CD4-positive, alpha-beta T cell (primary cell): ENCODE results near the gene EDNRA. TPM values are rescaled to one million over a fixed set of nuclear protein-coding genes. Genes with fewer than 3 reads are reported as not detected.
A peak's percentile ranks its signal among the peaks of the same experiment; 100 is the strongest.

Source experiments
- ATAC-seq: fragments of 200-7000 bp; cut with Tn5 transposase; one replicate; pipeline ENCODE4 v1.10.0; 2022; ENCODE audit warnings: mild to moderate bottlenecking; ENCODE audit not compliant: poor library complexity
- CTCF ChIA-PET: fragments of 350-600 bp; sonication (Branson Sonifier 250); formaldehyde crosslinking; loops from one replicate; lab custom pipeline; 2021; ENCODE audit warnings: antibody characterized with exemption, inconsistent platforms; lab: Charles Lee
- POLR2A ChIA-PET: fragments of 350-600 bp; sonication (Branson Sonifier 250); formaldehyde crosslinking; loops from one replicate; lab custom pipeline; 2021; ENCODE audit warnings: antibody characterized with exemption, inconsistent platforms; lab: Charles Lee
- DNase-seq, 14 experiments: peaks; one replicate each; pipeline ENCODE4 v3.0.0-alpha.2; 2013 to 2020; ENCODE audit warnings: mixed read lengths in 2 of 14
- H3K27ac ChIP-seq, 2 donors: one replicate each; pipeline versions ENCODE4 v1.5.1 to v1.7.0; 2013; ENCODE audit warnings: low read length in 2 of 2, low read depth in 1 of 2, mild to moderate bottlenecking in 1 of 2
- H3K27me3 ChIP-seq, 2 experiments: 1 replicate in 1 of 2; 2 replicates in 1 of 2; pipeline versions ENCODE4 v1.6.1 to v1.7.0; 2013; ENCODE audit warnings: low read length in 2 of 2, control low read depth in 1 of 2, mild to moderate bottlenecking in 1 of 2, moderate library complexity in 1 of 2; ENCODE audit not compliant: insufficient read depth in 2 of 2, control insufficient read depth in 1 of 2
- H3K36me3 ChIP-seq: one replicate; pipeline ENCODE4 v1.6.1; 2013; ENCODE audit warnings: low read length, control low read depth; ENCODE audit not compliant: insufficient read depth
- H3K4me1 ChIP-seq: one replicate; pipeline ENCODE4 v1.6.1; 2013; ENCODE audit warnings: low read length, control low read depth; ENCODE audit not compliant: insufficient read depth
- H3K4me3 ChIP-seq: one replicate; pipeline ENCODE4 v1.5.1; 2013; ENCODE audit warnings: mild to moderate bottlenecking, low read length, moderate library complexity
- H3K9me3 ChIP-seq, 2 experiments: 1 replicate in 1 of 2; 2 replicates in 1 of 2; pipeline versions ENCODE4 v1.6.1 to v1.7.0; 2013; ENCODE audit warnings: low read length in 2 of 2, mild to moderate bottlenecking in 2 of 2, control low read depth in 1 of 2, moderate library complexity in 1 of 2; ENCODE audit not compliant: control insufficient read depth in 1 of 2, insufficient read depth in 1 of 2
- H3K27ac Mint-ChIP-seq: one replicate; pipeline ENCODE4 v1.8.0; 2020; ENCODE audit warnings: mixed read lengths
- H3K27me3 Mint-ChIP-seq: one replicate; pipeline ENCODE4 v1.8.0; 2021; ENCODE audit warnings: mixed read lengths
- H3K36me3 Mint-ChIP-seq: one replicate; pipeline ENCODE4 v1.8.0; 2021; ENCODE audit warnings: low read depth, mixed read lengths
- H3K4me1 Mint-ChIP-seq: one replicate; pipeline ENCODE4 v1.8.0; 2021; ENCODE audit warnings: low read depth, mixed read lengths
- H3K4me3 Mint-ChIP-seq: one replicate; pipeline ENCODE4 v1.8.0; 2020; ENCODE audit warnings: mild to moderate bottlenecking, mixed read lengths
- H3K9me3 Mint-ChIP-seq: one replicate; pipeline ENCODE4 v1.8.0; 2020; ENCODE audit warnings: mixed read lengths
- intact Hi-C, 2 experiments: fragments of 100-400 bp; cut with DNase I in 1 of 2; cut with micrococcal nuclease in 1 of 2; formaldehyde crosslinking; loops; one replicate each; pipeline versions ENCODE4 v1.15.1 to v1.9.0; 2023 to 2025; cut with DNase I, micrococcal nuclease
- total RNA-seq, 174 experiments: library from RNA in 2 of 174; stranded (reverse) in 2 of 174; gene quantifications; one replicate each; pipeline ENCODE4 v1.2.3 and lab custom pipeline; 2021 to 2026
- TF ChIP-seq, protein P1 (sequence below): fragments of 200-600 bp; IDR thresholded peaks from one replicate; pipeline ENCODE4 v1.8.0; 2022; ENCODE audit warnings: antibody characterized with exemption, mild to moderate bottlenecking

Gene EDNRA
- total RNA-seq, 2 experiments from 2014 or later: not detected

DNA sequence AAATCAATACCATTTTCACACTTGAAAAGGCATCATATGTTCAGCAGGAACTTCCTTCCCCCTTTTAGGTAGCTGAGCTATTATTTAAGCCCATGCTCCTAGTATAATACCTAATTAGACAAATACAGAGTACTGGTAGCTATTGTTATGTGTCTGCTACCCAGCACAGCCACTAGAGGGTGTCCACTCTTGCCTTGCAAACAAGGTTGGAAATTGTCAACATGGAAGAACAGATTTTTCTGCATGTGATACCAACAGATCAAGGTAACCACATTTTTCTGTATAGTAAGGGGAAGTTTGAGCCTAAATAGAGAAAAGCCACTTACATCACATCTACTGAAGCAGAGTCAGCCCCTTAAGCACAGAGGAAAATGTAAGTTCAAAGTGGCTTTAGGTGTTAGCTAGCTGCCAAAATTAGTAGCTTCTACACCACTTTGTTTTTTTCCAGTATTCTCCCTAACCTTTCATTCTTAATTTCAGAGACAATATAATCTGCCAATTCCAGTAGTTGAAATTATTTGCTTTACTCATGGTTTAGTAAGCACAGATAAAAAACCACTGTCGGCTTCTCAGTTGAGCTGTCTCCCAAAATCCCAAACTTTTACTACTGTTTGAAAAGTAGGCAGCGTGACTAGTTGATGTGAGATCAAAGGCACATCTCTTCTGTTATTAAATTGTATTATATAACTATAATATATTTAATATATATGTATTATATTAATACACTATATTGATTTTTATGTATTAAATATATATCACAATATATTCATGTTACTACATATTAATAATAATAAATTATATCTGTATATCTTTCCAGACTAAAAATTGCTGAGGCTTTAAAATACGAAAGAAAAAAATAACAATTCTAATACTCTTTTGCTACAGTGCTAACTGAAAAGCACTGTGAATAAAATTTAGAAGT is 38.2 kb downstream of the EDNRA start:
- Histone ChIP-seq H3K27ac (no peak overlapping the region), H3K36me3 (no peaks in the 10 kb centered on the region), H3K27me3 (no peaks in the 10 kb centered on the region), H3K4me3 (no peak overlapping the region), H3K9me3 (no peaks in the 10 kb centered on the region), H3K4me1 (no peaks in the 10 kb centered on the region)
- intact Hi-C loops: loop anchor here in 1 of 2 experiments (2.0 kb wide), 1 partner anchor 348 kb away; no protein-coding TSS in a partner anchor
- Mint-ChIP-seq H3K9me3 (no peaks in the 10 kb centered on the region), H3K4me1 (no peaks in the 10 kb centered on the region), H3K27ac (no peak overlapping the region), H3K27me3 (peaks cover 25% of the 10 kb centered on the region), H3K4me3 (no peak overlapping the region), H3K36me3 (no peaks in the 10 kb centered on the region)
- DNase-seq: peak in 11 of 14 experiments; percentile 5 to 65 (median 28)
- ChIA-PET CTCF (interaction anchor here (0.5 to 1.7 kb wide), 5 partner anchors 8 to 348 kb away, joined by 3 to 16 read pairs (median 3); no protein-coding TSS in a partner anchor), POLR2A (interaction anchor here (1.3 kb wide), 1 partner anchor 348 kb away, joined by 4 read pairs; no protein-coding TSS in a partner anchor)
- TF ChIP-seq, protein P1, sequence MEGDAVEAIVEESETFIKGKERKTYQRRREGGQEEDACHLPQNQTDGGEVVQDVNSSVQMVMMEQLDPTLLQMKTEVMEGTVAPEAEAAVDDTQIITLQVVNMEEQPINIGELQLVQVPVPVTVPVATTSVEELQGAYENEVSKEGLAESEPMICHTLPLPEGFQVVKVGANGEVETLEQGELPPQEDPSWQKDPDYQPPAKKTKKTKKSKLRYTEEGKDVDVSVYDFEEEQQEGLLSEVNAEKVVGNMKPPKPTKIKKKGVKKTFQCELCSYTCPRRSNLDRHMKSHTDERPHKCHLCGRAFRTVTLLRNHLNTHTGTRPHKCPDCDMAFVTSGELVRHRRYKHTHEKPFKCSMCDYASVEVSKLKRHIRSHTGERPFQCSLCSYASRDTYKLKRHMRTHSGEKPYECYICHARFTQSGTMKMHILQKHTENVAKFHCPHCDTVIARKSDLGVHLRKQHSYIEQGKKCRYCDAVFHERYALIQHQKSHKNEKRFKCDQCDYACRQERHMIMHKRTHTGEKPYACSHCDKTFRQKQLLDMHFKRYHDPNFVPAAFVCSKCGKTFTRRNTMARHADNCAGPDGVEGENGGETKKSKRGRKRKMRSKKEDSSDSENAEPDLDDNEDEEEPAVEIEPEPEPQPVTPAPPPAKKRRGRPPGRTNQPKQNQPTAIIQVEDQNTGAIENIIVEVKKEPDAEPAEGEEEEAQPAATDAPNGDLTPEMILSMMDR: peak; percentile 70
- ATAC-seq: peak; percentile 68

DNA sequence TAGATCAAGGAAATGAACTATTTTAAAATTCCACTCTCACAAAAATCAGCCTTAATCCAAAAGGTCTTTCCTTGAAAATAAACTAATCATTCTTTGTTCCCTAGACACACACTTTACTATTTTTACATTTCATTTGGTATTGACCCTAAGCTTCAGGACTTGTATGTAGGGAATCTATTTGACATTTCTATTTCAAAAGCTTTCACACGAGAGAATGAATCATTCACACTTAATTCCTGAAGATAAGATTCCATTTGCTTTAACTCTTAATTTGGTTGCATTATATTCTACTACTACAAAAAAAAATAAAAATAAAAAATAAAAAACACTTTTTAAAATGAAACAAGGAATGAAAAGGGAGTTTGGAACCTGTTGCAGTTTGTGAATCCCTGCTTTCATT is 43.7 kb downstream of the EDNRA start:
- Mint-ChIP-seq H3K36me3 (no peaks in the 10 kb centered on the region), H3K27ac (no peak overlapping the region), H3K4me1 (no peaks in the 10 kb centered on the region), H3K4me3 (no peak overlapping the region), H3K9me3 (no peaks in the 10 kb centered on the region), H3K27me3 (peaks cover 24% of the 10 kb centered on the region)
- Histone ChIP-seq H3K27ac (no peak overlapping the region), H3K4me3 (no peak overlapping the region), H3K36me3 (no peaks in the 10 kb centered on the region), H3K27me3 (peaks cover 0 to 5% of the 10 kb centered on the region in 2 experiments), H3K4me1 (no peaks in the 10 kb centered on the region), H3K9me3 (no peaks in the 10 kb centered on the region)
- DNase-seq: no peak
- TF ChIP-seq, protein P1: no peak
- CTCF ChIA-PET: no interaction called here
- no peak for ATAC-seq
- intact Hi-C loops: no loop called here
- POLR2A ChIA-PET: no interaction called here

DNA sequence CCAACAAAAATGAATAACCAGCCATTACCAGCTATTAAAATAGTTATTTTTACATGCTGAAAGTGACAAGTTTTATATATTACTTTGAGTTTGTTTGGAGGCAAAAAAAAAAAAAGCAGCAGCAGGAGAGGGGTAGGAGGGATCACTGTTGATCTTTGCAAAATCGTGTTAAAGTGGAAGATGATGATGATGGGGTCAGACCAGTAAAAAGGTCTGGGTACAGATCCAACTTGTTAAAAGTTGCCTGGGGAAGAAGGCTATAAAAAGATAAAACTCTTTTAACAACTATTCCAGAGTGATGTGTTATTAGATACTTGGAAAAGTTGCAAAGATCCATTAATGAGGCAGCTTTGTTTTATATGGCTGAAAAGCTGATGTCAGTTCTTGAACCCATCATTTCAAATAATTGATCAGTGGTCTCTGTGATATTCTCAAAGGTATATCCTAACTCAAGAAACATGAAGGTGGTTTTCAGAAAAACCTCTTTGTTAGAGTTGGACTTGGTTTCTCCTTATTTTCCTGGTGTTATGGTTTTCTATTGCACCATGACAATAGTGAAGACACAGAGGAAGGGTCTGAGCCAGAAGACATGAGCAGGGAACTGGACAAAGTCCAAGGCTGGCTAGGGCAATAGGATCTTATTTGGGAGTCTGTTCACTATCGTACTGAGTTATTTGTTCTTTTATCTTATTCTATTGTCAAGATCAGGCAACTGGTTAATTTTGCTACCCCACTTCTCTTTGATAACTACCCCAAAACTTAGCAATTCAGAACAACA is 44.8 kb downstream of the EDNRA start:
- POLR2A ChIA-PET: interaction anchor here (0.6 kb wide), 1 partner anchor 49 kb away, joined by 3 read pairs; no protein-coding TSS in a partner anchor
- Mint-ChIP-seq H3K27me3 (peaks cover 16% of the 10 kb centered on the region), H3K36me3 (no peaks in the 10 kb centered on the region), H3K9me3 (no peaks in the 10 kb centered on the region), H3K4me1 (no peaks in the 10 kb centered on the region), H3K27ac (no peak overlapping the region), H3K4me3 (no peak overlapping the region)
- Histone ChIP-seq H3K27me3 (peaks cover 0 to 5% of the 10 kb centered on the region in 2 experiments), H3K9me3 (no peaks in the 10 kb centered on the region), H3K4me3 (no peak overlapping the region), H3K36me3 (no peaks in the 10 kb centered on the region), H3K4me1 (no peaks in the 10 kb centered on the region), H3K27ac (no peak overlapping the region)
- intact Hi-C loops: no loop called here
- CTCF ChIA-PET: interaction anchor here (0.6 kb wide), 1 partner anchor 10 kb away, joined by 3 read pairs; no protein-coding TSS in a partner anchor
- ATAC-seq (no peak), DNase-seq (no peak)
- TF ChIP-seq, protein P1: no peak
